WERI-Rb-1 (cell line): Measurements from ENCODE around the gene SLC7A10.

Experiments used
- DNase-seq: peaks from one replicate; pipeline ENCODE4 v3.0.0-alpha.2; 2020
- H3K27ac ChIP-seq: fragments of 250-450 bp; sonication (Bioruptor Pico); 2 replicates; pipeline ENCODE4 v1.5.1; 2020; ENCODE audit warnings: mild to moderate bottlenecking, moderate library complexity
- H3K27me3 ChIP-seq: fragments of 250-450 bp; sonication (Bioruptor Pico); 2 replicates; pipeline ENCODE4 v1.5.1; 2021; ENCODE audit warnings: mild to moderate bottlenecking, low read depth, moderate library complexity; ENCODE audit not compliant: insufficient read depth, severe bottlenecking
- H3K36me3 ChIP-seq: fragments of 250-450 bp; sonication (Bioruptor Pico); 2 replicates; pipeline ENCODE4 v1.5.1; 2020; ENCODE audit warnings: mild to moderate bottlenecking, moderate library complexity
- H3K4me3 ChIP-seq: 2 replicates; pipeline ENCODE4 v1.5.1; 2011; ENCODE audit warnings: low read depth, mild to moderate bottlenecking, control low read depth, low read length
- H3K9me3 ChIP-seq: fragments of 250-450 bp; sonication (Bioruptor Pico); 2 replicates; pipeline ENCODE4 v1.5.1; 2021; ENCODE audit warnings: mild to moderate bottlenecking, moderate library complexity; ENCODE audit not compliant: severe bottlenecking
- CTCF ChIP-seq: IDR thresholded peaks from 2 replicates; pipeline ENCODE4 v1.5.1; 2011; ENCODE audit warnings: low read depth, mild to moderate bottlenecking, control low read depth, inconsistent platforms, low read length

Gene SLC7A10

GRCh38 chr19:33161201-33161600 is 64.4 kb downstream of the SLC7A10 start:
- no peak for TF ChIP-seq CTCF
- Histone ChIP-seq H3K4me3 (no peak overlapping the region), H3K27ac (no peak overlapping the region), H3K36me3 (no peaks in the 10 kb centered on the region), H3K9me3 (no peaks in the 10 kb centered on the region), H3K27me3 (no peaks in the 10 kb centered on the region)
- no peak for DNase-seq

GRCh38 chr19:33159893-33160292 is 65.8 kb downstream of the SLC7A10 start:
- H3K36me3 ChIP-seq = no peaks in the 10 kb centered on the region
- H3K9me3 ChIP-seq = no peaks in the 10 kb centered on the region
- no peak overlapping the region for H3K27ac ChIP-seq
- DNase-seq = no peak
- no peak overlapping the region for H3K4me3 ChIP-seq
- no peak for TF ChIP-seq CTCF
- no peaks in the 10 kb centered on the region for H3K27me3 ChIP-seq

- Histone ChIP-seq H3K36me3 (no peaks in the 10 kb centered on the region), H3K27ac (no peak overlapping the region), H3K27me3 (no peaks in the 10 kb centered on the region), H3K9me3 (no peaks in the 10 kb centered on the region), H3K4me3 (no peak overlapping the region)
- DNase-seq = no peak
- no peak for TF ChIP-seq CTCF
Measured at GRCh38 chr19:33159149-33159548, 66.5 kb downstream of the SLC7A10 start.
